Renal cortex interstitium (tissue), 11 donors: ENCODE data around the gene PROSER1. TPM values are rescaled to one million over a fixed set of nuclear protein-coding genes. Genes with fewer than 3 reads are reported as not detected.
"Not testable (repeated sequence)": the region's sequence is repeated elsewhere in the genome, so short reads cannot be mapped to it uniquely, and the experiment has no call there.

Experiments
- DNase-seq, 11 donors: peaks; one replicate each; pipeline ENCODE4 v3.0.0-alpha.2; 2013; ENCODE audit warnings: low read depth in 9 of 11, low spot score in 4 of 11; ENCODE audit errors: extremely low read depth in 1 of 11
- polyA plus RNA-seq, 3 donors: library from polyadenylated mRNA; unstranded; fragments of 120-200 nt; gene quantifications; one replicate each; pipeline ENCODE4 v1.2.1, GENCODE V29; 2013; ENCODE audit not compliant: insufficient read length in 3 of 3

The PROSER1 gene
- polyA plus RNA-seq, 3 donors, result 38.7 to 44.7 (median 38.8) TPM

- DNase-seq, result peak in 2 of 11 donors; percentile 17 to 20
These were observed 1.7 kb downstream of the PROSER1 start for GRCh38 chr13:39036212-39036611.

DNA sequence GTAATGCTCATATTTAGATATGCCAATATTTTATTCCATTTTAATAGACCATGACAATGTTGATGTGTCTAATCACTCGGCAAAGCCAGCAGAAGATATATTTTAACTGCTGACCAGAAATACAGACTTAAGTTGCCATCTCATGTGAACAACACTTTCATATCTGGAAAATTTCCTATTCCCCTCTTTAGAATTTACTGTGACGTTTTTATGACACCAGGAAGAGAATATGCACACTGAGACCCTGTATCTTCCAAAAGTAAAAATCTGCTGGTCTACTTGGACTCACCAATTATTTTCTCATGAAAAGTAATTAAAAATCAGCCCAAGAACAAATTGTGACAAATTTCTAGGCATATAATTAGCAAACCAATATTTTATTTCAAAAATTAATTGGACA, 2.1 kb downstream of the PROSER1 start:
- no peak for DNase-seq

DNA sequence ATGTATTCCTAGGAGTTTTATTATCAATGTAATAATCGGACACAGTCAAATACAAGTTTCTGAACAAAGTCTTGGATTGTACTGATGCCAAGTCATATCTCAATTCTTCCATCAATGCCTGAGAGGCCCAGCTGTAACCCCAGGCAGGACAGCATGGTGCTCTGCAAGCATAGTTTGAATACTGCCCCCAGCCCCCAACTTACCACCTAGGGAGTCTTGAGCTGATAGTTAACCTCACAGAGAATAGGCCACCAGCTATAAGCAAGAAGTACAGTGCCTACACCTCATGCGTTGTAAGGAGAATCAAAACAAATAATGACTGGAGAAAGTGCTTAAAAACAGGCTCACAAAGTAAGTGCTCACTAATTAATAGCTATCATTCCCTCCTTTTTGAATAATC, 2.7 kb downstream of the PROSER1 start:
- DNase-seq, result no peak

GRCh38 chr13:39034085-39034484, 3.8 kb downstream of the PROSER1 start:
- no peak for DNase-seq

DNA sequence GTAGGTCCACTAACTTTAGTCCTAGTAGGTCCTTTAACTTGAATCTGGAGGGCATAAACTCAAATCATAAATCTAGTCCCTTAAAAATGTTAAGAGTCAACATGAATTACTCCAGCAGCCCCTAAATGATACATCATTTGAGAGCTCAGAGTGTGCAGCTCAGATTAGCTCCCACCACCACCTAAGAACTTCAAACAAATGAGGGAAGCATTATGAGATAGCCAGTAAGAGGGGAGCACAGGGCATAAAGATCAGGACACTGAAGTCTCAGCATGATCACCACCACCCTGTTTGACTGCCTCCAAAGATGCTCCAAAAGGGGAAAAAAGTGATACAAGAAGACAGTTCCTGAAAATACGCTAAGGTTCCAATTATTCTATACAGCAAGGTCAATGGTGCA, 5.7 kb downstream of the PROSER1 start:
- no peak for DNase-seq

DNA sequence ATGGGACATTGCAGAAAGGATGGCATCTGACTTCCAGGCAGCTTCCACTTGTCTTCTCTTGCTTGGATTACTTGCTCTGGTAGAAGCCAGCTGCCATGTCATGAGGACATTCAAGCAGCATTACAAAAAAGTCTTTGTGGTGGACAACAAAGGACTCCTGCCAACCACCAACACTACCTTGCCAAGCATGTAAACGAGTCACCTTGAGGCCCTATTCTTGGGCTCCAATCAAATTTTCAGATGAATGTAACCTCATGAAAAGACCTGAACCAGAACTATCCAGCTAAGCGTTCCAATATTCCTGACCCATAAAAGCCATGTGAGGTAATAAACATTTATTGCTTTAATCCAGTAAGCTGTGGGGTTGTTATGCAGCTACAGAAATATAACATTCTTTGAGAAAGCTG, 12.5 kb downstream of the PROSER1 start:
- no peak for DNase-seq

GRCh38 chr13:39023761-39024160, 14.1 kb downstream of the PROSER1 start:
- no peak for DNase-seq

DNA sequence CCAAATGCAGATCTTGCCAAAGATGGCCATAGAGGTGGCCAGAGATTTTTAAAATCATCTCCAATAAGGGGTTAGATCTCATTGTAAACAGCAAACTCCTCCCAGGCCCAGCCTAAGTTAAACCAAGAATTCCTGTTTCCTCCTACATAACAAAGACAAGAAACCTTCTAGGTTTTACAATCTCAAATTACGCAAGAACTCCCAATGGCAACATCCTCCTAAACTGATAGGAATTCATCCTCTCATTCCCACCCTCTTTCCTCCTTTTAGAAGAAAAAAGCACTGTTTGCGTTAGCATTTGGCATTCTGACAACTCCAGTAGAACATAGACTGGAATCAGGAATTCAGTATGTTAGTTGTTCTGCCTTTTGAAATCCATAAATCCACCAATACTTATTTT, 14.6 kb downstream of the PROSER1 start:
- no peak for DNase-seq

- DNase-seq, result no peak
These were observed 16.9 kb downstream of the PROSER1 start for GRCh38 chr13:39020853-39021462.

- DNase-seq, result no peak
These were observed 21.1 kb downstream of the PROSER1 start for GRCh38 chr13:39016787-39017186.

GRCh38 chr13:39016087-39016486, 21.8 kb downstream of the PROSER1 start:
- DNase-seq, result no peak

DNA sequence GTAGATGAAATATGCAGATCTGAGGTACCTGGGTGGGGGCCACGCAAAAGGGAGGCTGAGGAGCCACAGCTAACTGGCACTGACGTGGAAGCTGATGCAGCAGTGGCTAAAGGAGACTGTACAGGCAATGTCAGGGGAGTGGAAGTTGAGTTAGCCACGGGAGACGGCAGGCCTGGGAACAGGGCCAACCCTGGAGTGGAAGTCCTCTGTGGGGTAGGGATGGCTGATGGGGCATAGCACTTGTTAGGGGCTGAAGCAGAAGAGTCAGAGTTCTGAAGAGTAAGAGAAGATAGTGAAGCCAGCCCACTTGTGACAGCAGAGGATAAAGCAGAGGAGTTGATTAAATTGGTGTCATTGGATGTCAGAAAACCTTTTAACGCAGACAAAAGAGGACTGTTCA, 24.4 kb downstream of the PROSER1 start:
- DNase-seq, result no peak

DNA sequence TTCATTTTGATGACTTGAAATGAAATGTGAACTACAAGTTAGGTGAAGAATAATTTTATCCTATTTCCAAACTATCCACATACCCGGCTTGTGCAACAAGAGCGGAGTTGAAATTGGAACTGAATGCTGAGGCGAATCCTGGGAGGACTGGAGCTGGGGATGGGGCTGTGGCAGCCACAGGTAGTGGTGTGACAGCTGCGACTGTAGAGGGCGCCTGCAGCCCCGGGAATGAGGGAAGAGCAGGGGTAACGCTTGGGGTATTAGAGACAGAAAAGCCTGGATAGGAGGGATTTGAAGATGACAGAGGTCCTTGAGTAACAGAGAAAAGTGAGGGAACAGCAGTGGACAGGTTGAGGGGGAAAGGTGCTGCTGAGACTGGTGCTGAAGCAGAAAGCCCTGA, 25.3 kb downstream of the PROSER1 start:
- DNase-seq, result no peak

- DNase-seq, result not testable (repeated sequence)
These were observed 31.3 kb downstream of the PROSER1 start for GRCh38 chr13:39006371-39007111.

GRCh38 chr13:38998739-38999138, 39.1 kb downstream of the PROSER1 start:
- DNase-seq, result no peak

GRCh38 chr13:38993381-38993780, 44.5 kb downstream of the PROSER1 start:
- DNase-seq, result no peak

- no peak for DNase-seq
These were observed 47.2 kb downstream of the PROSER1 start, which contains the start of gene STOML3 for GRCh38 chr13:38990693-38991092. STOML3 (minus strand) TSS chr13:38990831; CDS start chr13:38990721, 110 bp downstream.

DNA sequence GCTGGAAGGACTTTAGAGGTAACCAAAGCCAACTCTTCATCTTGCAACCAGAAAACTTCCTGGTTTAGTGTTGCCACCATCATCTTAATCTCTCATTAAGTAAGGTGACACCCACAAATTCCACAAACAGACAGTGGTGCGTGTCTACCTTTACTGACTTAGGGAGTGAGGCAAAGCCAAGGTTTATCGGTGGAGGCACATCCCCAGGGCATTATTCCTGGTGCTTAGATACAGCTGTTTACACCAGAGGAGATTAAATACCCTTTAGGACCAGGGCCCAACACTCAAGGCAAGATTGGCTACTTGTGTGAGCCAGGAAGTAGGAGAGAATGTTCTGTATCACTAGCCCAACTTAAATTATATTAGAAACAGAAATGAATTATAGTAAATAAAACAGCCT, 56.8 kb downstream of the PROSER1 start:
- DNase-seq, result no peak

GRCh38 chr13:38980750-38981078, 57.2 kb downstream of the PROSER1 start:
- no peak for DNase-seq

GRCh38 chr13:38979891-38980749, 57.8 kb downstream of the PROSER1 start:
- peak in 7 of 11 donors; percentile 15 to 56 (median 34) for DNase-seq
